Measurements from ENCODE around the gene ABCG1. TPM values are rescaled to one million over a fixed set of nuclear protein-coding genes. Genes with fewer than 3 reads are reported as not detected.

The ABCG1 gene
- total and polyA plus RNA-seq, 2 of the 4 experiments (the other 2 are of a cell fraction) = 0.19 to 0.36 TPM

DNA sequence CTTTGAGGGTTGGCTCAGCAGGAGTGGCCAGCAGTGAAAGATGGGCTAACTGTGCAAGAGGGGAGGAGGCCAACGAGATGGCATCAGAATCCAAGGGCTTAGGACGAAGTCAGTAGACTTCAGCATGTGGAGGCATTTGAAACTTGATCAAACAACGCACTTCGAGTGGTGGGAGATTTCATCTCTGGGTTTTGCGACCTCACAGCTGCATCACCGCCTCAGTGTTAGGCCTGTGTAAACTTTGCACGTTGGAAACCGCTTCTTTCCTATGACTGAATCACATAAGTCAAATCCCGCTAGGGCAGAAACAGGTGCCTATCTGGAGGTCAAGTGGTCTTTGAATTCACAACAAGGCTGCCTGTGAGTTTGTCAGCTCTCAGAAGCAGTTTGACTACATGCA is 78.4 kb downstream of the ABCG1 start:
- H2AK9ac ChIP-seq (replicated peaks; ENCODE audit: low read depth, low read length, poor library complexity) = no peak overlapping the region
- no peak overlapping the region for H4K8ac ChIP-seq (ENCODE audit: low read depth in 2 of 2, low read length in 2 of 2)
- H3K9ac ChIP-seq (ENCODE audit: low read depth, low read length) = no peak overlapping the region
- H2BK5ac ChIP-seq (ENCODE audit: low read depth, low read length, poor library complexity, severe bottlenecking) = no peak overlapping the region
- H3K4me1 ChIP-seq (ENCODE audit: control insufficient read depth, insufficient read depth, low read length) = no peaks in the 10 kb centered on the region
- no peak overlapping the region for H2BK120ac ChIP-seq (ENCODE audit: low read depth, low read length)
- H3K4me3 ChIP-seq (ENCODE audit: insufficient read depth, low read depth, low read length) = no peak overlapping the region
- peaks cover 9% of the 10 kb centered on the region for H3K27me3 ChIP-seq (ENCODE audit: control insufficient read depth, insufficient read depth, low read length)
- peaks cover 15% of the 10 kb centered on the region; the same call in 1 of the 2 replicates for H3K36me3 ChIP-seq (ENCODE audit: control insufficient read depth, insufficient read depth, low read length)
- H3K27ac ChIP-seq (ENCODE audit: insufficient read depth, low read length) = no peak overlapping the region
- H3K4me2 ChIP-seq (ENCODE audit: low read depth, low read length) = no peak overlapping the region
- dilution Hi-C loops (cut with HindIII; ENCODE audit: low sequenced_read_pairs, unreplicated experiment) (no loop called here), intact Hi-C loops (cut with micrococcal nuclease) (no loop called here), in situ Hi-C loops (cut with MboI; ENCODE audit: low sequenced_read_pairs) (no loop called here)
- H3K9me1 ChIP-seq (ENCODE audit: insufficient read depth, low read length) = peaks cover 6% of the 10 kb centered on the region
- H3K79me1 ChIP-seq (ENCODE audit: low read depth in 1 of 2, low read length in 2 of 2) = no peaks in the 10 kb centered on the region
- no TSS peak for BruUV-seq (replicated peaks)
- H4K91ac ChIP-seq (ENCODE audit: insufficient read depth, low read depth, low read length) = no peak overlapping the region
- no peak overlapping the region for H2AFZ ChIP-seq (replicated peaks; ENCODE audit: low read length, poor library complexity)
- no peak overlapping the region for H4K5ac ChIP-seq (ENCODE audit: low read depth, low read length)
- H4K20me1 ChIP-seq (ENCODE audit: insufficient read depth, low read length) = no peaks in the 10 kb centered on the region; the same call in 1 of the 2 replicates
- H3K23ac ChIP-seq (ENCODE audit: low read depth, low read length) = no peak overlapping the region
- 54% methylated on average over 6 of the region's 9 CpGs; no CpG with 5 or more reads in 1 of the 2 experiments for WGBS, 2 experiments (ENCODE audit: extremely low coverage in 2 of 2, insufficient read length in 1 of 2)
- H2AK5ac ChIP-seq (ENCODE audit: low read depth, low read length) = no peak overlapping the region
- H3K4ac ChIP-seq (ENCODE audit: low read depth, low read length) = no peak overlapping the region
- POLR2A ChIA-PET (ENCODE audit: unreplicated experiment) = no interaction called here
- no peak overlapping the region for H3K14ac ChIP-seq (replicated peaks; ENCODE audit: low read depth, low read length)
- H3K9me3 ChIP-seq (ENCODE audit: control insufficient read depth, insufficient read depth, low read length) = no peaks in the 10 kb centered on the region
- ATAC-seq (ENCODE audit: low read depth) = no peak
- CTCF ChIA-PET = no interaction called here
- H2BK20ac ChIP-seq (ENCODE audit: low read depth, low read length) = no peak overlapping the region
- no peak for TF ChIP-seq CHD1 (IDR thresholded peaks at IDR 0.05; ENCODE audit: low read depth, low read length)
- no peak for TF ChIP-seq POLR2A (IDR thresholded peaks at IDR 0.05; ENCODE audit: low read depth, low read length)
- TF ChIP-seq BHLHE40 (IDR thresholded peaks at IDR 0.05; ENCODE audit: low read depth, low read length) = no peak
- TF ChIP-seq RCOR1 (IDR thresholded peaks at IDR 0.05; ENCODE audit: insufficient replicate concordance, low read length) = no peak
- no peak for TF ChIP-seq CEBPB (IDR thresholded peaks at IDR 0.05; ENCODE audit: low read depth, low read length)
- TF ChIP-seq MXI1 (IDR thresholded peaks at IDR 0.05; ENCODE audit: borderline replicate concordance, low read depth, low read length) = no peak
- TF ChIP-seq MAFK (IDR thresholded peaks at IDR 0.05; ENCODE audit: low read depth, low read length) = no peak
- TF ChIP-seq SMC3 (IDR thresholded peaks at IDR 0.05; ENCODE audit: low read depth, low read length) = no peak
- TF ChIP-seq NFE2L2 (IDR thresholded peaks at IDR 0.05; ENCODE audit: low read depth, low read length) = no peak
- TF ChIP-seq, protein P1, sequence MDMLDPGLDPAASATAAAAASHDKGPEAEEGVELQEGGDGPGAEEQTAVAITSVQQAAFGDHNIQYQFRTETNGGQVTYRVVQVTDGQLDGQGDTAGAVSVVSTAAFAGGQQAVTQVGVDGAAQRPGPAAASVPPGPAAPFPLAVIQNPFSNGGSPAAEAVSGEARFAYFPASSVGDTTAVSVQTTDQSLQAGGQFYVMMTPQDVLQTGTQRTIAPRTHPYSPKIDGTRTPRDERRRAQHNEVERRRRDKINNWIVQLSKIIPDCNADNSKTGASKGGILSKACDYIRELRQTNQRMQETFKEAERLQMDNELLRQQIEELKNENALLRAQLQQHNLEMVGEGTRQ (IDR thresholded peaks at IDR 0.05; ENCODE audit: low read depth, low read length) = no peak
- no peak overlapping the region for H2BK15ac ChIP-seq (ENCODE audit: low read depth, low read length)
- no peak for DNase-seq
- no peak overlapping the region for H3K18ac ChIP-seq (ENCODE audit: low read depth, low read length)
- H3K56ac ChIP-seq (ENCODE audit: extremely low read depth, insufficient read depth, low read length) = no peak overlapping the region
